ENCODE data around the gene XRCC4.
"Not testable (repeated sequence)": the region's sequence is repeated elsewhere in the genome, so short reads cannot be mapped to it uniquely, and the experiment has no call there.

The XRCC4 gene

DNA sequence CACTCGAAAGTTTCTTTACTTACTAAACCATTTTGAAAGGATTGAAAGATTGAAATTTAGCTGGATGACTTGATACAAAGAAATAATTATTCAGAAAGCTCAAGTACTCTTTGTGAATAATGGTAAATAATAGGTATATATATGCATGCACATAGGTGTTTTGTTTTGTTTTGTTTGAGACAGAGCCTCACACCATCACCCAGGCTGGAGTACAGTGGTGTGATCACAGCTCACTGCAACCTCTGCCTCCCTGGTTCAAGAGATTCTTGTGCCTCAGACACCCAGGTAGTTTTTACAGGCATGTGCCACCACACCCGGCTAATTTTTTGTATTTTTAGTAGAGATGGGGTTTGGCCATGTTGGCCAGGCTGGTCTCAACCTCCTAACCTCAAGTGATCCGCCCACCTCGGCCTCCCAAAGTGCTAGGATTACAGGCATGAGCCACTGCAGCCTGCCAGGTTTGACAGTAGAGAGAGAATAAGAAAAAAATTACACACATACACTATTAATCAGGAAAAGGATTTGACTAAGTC is 278.2 kb downstream of the XRCC4 start:
- not testable (repeated sequence) for DNase-seq

DNA sequence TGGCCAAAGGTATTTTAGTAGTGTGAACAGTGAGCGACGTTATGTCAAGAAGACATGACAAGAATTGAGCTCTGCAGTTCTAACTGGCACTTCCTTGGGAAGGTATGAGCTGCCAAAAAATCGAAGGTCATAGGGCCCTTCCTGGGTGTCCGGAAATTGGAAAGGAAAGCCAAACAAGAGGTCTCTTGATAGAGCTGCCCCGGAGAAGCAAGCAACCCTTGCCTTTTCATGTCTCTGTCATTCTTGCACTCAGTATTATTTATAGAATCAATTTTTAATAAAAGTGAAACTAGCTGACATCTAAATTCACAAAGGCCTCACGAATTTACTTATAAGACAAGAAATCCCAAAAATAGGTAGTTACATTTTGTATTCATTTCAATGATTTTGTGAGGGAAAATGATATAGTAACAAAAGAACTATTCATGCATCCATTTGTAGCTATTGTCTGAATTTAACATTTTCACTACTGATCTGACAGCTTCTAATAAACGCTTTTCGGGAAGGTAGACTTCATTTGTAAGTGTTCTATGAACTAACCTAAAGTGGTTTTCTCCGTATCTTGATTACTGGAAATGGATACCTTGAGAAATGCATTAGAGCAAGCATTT is 280.4 kb downstream of the XRCC4 start:
- no peak for DNase-seq

DNA sequence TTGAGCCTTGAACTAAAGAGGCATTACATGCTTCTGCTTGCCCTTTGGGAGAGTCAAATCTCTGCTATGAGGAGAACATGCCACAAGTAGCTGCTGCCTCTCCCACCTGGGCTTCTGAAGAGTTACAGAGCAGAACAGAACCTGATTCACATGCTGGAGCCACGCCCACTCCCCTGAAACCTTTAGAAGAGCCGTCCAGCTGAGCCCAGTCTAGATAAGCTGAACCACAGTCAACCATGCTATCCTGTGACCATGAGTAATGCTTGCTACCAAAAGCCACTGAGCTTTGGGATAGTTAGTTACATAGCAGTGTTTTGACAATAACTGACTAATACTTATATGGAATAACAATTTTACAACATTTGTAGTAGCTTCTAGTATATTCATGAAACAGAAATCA is 283.2 kb downstream of the XRCC4 start:
- no peak for DNase-seq

DNA sequence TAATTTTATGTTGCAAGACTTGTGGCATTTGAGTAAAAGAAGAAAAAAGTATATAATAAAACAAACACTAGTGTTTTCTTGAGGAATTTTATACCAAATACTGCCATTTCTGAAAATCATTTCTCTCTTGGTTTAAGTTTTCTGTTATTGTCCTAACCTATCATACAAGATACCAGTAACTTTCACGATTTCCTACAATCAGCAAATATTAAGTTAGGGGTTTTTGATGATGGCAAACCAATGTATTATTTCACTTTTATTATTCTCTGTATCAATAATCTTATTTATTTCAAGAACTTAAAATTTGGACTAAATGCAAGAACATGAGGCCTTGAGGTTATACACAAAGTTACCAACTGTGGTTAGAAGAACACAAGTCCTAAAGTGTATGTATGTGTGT is 285.2 kb downstream of the XRCC4 start:
- DNase-seq: no peak

DNA sequence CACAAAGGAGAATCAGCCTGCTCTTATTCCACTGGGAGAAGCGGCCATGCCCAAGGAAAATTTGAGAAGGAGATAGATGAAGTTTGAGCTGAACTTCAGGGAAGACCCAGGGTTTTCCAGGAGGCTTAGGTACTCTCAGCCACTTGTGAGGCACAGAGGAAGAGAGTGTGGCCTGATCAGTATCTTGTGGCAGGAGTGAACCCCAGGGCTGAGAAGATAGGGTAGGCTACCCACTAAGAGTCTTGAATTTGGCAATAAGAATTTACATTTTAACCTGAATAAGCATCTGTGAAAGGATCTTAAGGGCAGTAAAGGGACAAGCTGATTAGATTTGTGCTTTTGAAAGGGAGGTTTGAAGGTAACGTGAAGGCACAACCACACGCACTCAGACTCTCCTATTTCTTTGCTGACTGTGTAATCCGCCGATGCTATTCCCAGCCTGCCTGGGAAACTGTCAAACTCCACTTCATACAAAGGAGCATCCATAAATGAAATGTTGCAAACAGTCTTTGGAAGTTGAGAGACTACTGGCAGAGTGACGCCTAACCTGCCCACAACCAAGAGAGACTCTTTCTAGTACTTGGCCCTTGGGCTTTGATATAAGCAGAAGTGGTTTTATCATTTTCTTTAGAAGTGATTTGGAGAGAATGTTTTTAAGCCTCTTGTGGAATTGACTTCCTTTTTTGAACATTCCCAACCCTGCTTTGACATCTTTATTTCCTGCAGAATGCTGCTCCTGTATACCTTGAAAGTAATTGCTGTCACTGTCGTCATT is 286.0 kb downstream of the XRCC4 start:
- no peak for DNase-seq

DNA sequence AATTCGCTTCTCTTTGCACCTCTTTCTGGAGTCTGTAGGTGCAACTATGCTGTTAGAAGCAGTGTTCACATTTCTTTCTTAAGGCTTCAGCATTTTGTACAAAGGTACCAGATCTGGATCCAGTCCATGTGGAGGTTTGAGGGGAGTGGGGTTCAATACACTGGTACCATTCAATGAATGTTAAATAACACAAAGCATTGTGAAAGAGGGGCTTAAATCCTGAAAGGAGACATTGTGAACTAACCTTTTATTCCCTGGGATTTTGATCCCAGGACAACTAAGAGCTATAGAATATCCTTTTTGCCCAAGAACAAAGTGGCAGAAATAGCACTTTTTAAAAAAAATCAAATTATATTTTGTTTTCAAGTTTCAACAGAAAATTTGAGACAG is 286.5 kb downstream of the XRCC4 start:
- no peak for DNase-seq

DNA sequence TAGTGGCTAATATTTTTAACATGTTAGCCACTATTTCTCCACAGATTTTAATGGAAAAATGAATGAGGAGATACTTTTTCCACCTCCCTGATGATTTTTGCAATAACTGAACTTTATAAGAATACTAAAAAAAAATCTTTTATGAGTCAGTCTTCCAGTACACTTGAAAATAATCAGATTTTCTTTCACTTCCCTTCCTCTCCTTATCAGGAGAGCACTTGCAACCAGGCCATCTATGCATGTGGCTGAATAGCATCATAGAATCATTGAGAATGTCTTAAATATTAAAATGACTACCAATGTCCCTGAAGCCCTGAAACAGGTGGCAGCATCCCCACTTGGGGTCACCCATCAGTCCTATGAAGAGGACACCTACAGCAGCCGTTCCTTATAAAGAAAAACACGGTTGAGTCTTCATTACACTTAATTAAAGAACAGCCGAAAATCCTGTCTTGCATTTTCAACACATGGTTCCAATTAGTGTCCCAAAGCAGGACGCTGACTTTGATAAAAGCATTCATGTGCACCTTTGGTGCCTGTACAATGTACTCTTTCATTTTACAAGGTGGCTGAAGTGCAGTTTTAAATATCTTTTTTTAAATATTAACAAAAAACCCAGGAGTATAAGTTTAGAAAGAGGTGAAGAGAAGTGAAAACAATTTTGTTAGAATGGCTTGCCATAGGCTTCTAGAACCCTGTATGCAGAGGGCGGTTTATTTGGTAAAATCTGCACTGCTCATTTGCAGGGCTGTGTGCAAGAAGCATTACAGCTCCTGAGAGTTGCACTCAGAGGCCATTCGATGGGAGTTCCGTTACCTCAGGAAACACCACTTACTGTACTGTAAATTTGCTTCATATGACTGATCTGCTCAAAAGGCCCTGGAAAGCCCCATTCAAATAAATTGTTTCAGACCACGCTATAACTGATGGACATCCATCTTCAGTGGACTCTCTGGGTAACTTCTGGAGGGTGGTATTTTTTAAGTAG is 287.3 kb downstream of the XRCC4 start:
- DNase-seq: no peak

DNA sequence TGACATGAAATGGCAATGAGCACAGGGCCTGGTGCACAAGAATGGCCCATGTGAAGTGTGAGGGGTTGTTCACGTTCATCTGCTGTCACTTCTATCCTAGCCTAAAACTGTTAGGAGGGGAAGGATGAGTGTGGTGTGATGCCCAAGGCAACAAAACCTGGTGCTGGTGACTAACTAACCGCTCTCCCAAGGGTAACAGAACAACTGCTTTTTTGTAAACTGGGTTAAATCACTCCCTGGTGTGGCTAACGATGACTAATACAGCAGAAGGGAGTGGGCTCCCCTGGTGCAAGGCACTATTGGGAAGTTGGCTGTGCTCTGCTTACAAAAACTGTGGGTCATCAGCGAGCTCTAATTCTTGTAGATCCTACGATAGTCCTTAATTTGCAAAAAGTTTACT is 291.0 kb downstream of the XRCC4 start:
- DNase-seq: peak; percentile 75 to 78

DNA sequence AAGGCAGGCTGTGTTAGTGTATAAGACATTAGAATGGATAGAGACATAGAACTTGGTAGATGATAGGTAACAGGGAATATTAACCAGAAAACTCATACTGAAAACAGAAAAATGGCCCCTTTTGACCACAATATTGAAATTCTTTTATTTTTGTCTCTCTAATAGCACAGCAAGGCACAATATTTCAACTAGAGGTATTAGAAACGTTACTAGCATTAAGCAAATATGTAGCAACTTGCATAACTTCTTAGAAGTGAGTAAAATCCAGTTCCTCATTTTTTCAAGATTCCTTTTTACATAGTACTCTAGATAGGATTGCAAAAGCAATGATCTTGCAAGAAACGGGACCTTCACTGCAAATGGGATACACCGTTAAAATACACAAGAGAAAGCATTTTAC is 291.5 kb downstream of the XRCC4 start:
- DNase-seq: peak; percentile 95 to 96

DNA sequence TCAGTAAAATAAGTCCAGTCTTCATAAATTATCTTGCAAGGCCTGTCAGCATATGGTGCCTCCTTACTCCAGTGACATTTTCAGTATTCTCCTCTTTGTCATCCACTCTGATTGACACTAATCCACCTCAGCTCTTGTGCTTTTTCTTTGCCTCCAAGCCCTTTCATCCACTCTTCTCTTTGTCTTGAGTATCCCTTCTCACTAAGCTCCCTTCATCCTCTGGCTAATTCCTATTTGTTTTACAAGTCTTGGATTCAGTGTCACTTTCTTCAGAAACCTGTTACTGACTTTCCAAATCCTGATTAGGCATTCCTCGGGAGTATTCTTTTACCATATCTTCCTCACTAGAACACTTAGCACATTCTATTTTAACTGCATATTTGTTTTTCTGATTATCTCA is 293.6 kb downstream of the XRCC4 start:
- DNase-seq: no peak

DNA sequence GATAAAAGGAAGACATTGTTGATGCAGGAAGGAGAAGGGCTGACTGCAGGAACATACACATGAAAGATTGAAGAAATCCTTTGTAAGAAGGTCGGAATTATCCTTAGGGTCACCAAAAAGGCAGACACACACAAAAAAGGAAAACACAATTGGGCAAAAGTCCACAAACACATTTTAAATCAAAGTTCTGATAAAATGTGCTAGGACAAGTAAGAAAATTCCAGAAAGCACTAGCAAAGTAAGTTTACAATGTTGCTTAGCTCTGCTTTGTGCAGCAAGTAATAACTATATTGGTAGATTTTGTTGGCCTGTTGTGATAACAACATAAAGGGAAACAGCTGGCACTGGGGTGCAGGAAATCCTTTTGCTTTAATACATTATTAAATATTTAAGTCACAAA is 294.4 kb downstream of the XRCC4 start:
- no peak for DNase-seq

DNA sequence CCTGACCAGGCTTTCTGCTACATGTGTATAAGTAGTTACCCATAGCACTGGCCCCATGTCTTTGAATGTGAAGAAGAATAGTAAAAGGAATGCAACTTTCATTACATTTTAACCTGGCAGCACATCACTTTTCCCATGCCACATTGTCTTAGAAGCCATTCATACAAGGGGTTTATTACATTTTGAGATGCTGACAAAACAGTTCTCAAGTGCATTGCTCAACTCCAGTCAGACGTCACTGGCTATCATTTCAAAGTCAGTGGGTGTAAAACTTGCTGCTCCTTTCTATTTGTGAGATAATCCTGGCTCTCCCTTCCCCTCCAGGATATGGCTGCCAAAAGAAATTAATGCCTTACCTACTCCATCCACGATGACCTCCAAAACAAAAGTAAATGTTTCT is 297.2 kb downstream of the XRCC4 start:
- DNase-seq: no peak

DNA sequence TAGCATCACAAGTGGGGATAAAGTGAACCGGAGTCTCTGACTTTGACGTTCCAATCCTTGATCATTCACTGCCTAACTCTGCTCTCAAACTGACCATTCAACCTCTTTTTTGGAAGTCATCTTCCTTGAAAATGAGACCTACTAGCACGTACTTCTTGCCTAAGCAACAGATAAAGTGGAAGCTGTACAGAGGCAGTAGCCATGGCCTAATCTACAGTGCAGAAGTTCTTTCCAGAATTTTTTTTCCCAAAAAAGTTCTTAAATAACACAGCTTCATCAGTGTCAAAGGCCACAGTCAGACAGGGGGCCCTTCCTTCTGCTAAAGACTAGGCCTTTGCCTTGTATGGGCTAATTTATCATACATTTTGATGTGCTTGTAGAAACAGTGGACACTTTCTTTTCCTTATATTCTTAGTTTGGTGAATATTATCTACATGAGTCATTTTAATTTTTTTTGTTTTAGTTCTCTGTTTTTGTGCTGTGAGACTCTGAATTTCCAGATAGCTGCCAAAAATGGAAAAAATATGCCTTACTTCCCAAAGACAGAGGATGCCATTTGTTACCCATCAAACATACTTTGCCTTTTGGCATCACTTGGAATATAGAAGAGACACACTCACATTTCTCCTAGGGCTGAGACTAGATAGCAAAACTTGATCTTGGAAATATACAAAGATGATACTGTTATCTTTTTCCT is 297.9 kb downstream of the XRCC4 start:
- DNase-seq: no peak

DNA sequence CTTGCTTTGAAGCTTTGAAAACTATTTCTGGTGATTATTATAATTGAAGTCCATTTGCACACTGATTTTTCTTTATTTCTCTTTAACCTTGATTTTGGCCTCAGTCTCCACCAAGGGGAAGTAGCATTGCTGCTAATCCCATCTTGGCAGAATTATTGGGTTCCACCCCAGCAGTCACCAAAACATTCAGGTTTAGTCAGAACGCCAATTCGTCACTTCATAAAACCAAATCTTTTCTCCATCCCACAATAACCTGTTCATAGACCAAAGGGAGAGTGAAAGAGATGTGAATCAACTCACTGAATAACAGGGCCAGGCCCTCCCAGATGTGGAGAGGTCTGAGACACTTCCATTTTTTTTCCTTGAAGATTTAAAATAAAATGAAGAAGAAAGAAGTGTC is 299.1 kb downstream of the XRCC4 start:
- DNase-seq: no peak

DNA sequence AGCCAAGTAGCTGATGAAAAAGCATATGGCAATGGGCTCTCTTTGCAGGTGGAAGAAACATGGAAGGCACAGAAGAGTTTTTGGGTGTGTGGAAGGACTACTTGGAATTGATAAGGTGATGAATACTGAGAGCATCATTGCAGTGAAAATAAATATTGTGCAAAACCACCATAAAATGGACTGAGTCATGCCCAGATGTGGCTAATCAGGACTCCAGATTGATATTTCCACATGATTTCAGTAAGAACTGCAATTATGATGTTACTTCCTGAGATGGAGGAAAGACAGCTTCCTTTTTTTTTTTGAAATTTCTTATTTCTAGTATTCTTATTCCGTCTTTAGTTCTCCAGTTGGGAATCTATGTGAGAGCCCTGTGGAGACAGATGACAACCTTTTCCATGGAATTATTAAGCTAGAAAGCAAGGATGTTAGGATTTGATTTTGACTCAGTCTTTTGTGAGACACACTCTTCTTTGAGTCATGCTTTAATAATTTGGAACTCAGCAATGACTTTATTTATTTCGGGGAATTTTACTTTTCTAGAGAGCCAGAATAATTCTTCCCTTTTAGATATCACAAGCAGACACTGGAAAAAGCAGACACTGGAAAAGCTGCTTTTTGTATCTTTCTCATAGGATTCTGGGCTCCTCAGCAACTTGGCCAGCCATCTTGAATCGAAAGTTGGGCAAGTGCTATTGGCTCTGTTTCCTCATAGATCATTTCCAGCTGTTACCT is 300.0 kb downstream of the XRCC4 start:
- DNase-seq: peak; percentile 78 to 80

DNA sequence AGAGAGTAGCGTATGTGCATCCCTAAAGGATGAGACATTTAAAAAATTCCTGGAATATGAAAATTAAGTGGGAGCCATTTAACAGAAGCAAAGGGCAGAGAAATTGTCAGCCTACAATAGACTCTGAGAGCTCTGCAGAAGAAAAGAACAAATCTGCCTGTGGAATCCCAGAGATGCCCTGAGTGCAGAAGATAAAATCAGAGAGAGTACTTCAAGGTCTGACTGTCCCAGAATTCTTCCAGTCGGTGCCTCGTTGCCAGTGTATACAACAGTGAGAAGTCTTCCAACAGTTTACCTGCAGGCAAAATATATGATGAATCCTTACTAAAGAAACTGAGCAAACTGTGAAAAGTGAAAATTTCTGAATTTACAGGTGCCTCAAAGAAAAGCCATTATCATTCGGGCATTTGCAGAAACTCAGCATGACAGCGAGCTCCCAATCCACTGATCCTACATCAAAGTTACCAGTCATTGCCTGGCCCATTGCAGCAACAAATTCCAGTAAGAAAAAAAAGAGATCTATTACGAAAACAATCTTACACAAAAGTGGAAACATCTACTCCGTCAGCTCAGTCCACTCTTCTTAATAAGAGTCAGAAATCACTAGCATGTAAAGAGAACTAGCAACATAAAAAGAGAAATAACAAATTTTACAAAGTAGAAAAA is 301.4 kb downstream of the XRCC4 start:
- DNase-seq: no peak

DNA sequence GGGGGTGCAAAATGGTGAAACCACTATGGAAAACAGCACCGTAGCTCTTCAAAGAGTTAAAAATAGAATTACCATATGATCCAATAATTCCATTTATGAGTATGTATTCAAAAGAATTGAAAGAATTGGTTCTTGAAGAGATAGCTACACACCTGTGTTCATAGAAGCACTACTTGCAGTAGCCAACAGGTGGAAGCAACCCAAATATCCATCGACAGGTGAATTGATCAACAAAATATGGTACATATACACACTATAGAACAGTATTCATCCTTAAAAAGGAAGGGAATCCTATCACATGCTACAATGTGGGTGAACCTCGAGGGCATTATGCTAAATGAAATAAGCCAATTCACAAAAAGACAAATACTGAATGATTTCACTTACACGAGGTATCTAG is 308.5 kb downstream of the XRCC4 start:
- no peak for DNase-seq

DNA sequence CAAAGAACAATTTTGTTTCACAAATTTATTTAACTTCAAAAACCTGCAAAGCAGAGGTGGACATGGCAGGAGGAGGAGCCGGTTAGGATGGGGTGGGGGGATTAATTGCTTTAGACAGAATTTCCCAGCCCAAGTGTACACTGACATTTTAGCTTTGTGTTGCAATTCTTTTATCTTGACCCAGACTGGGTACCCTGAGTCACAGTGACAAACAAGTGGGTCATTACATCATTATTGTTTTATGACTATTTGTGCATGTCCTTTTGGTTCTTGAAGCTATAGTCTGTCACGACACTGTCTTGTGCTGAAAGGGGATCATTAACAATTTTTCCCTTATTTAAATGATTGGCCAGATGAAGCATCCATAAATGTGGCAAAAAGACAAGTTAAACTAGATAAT is 309.7 kb downstream of the XRCC4 start:
- DNase-seq: no peak

DNA sequence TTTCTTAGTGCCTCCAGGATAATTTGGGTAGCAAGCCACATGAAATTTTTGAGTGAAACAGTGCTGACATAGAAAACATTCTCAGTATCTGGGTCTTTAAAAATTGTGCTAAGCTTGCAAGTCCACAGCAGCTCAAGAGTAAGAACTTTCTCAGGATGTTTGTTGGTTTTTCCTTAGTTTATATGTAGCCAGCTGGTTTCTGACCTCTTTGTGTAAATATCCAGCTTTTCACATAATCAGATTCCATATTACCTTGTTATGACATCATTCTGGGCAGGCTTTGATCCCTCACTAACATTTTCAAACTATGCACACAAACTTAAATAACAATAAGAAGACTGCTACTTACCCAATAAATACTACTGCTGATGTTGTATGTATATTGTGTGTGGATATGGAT is 311.3 kb downstream of the XRCC4 start:
- DNase-seq: no peak

DNA sequence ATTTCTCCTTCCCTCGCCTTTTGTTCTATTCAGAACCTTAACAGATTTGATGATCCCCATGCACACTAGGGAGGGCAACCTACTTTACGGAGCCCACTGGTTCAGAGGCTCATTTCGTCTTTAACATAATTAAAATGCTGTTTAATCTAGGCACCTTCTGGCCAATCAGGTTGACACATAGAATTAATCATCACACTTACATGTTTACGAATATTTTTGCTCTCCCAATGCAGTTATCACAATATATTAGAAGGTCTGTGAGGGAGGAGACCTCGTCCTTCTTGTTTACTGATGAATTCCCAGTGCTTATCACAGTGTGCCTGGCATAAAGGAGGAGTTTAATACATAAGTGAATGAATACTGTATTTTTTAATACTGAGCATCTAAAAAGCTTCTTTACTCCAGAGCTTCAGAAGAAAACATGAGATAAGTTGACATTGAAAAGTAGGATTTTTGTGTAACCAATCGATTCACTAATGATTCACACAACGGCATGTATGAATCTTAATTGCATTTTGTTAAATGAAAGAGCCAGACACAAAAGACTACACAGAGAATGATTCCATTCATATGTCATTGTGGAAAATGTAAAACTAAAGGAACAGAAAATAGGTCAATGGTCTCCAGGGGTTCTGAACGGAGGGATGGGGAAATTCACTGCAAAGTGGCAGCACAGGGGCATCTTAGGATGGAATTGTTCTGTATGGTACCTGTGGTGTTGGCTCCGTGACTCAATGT is 315.6 kb downstream of the XRCC4 start:
- DNase-seq: no peak

DNA sequence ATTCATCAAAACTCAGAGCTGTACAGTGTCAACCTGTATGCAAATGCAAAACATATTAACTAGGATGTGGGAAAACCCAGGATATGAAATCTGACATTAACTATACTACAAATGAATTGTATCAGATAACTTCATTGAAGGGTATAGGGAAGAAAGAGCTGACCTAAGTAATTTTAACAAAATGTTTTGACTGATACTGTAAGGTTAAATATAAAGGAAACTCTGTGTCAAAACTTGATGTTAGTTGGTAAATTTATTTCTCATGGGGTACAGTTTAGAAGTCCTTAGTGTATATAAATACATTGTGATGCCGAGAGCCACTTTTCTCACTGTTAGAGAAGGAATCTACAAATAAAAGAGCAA is 316.1 kb downstream of the XRCC4 start:
- no peak for DNase-seq

Measured in AML-193 (cell line).